ENCODE measurements around the gene TMIGD2. TPM values are rescaled to one million over a fixed set of nuclear protein-coding genes. Genes with fewer than 3 reads are reported as not detected.
"Not testable (repeated sequence)": the region's sequence is repeated elsewhere in the genome, so short reads cannot be mapped to it uniquely, and the experiment has no call there.

TMIGD2 gene
- total RNA-seq, 2 donors from 2014 or later: 4.6 to 5.1 TPM

DNA sequence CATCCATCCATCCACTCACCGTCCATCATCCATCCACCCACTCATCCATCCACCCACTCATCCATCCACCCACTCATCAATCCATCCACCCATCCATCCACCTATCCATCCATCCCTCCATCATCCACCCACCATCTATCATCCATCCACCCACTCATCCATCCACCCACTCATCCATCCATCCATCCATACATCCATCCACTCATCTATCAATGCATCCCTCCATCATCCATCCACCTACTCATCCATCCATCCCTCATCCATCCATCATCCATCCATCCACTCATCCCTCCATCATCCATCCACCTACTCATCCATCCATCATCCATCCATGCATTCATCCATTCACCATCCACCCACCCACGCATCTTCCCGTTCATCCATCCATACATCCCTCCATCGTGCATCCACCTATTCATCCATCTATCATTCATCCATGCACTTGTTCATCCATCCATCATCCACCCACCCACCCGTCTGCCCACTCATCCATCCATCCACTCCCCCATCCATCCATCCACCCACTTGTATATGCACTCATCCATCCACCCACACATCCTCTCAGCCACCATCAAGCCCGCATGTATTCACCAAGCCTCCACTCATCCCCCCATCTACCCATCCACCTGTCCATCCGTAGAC is 32.9 kb upstream of the TMIGD2 start:
- Mint-ChIP-seq H3K4me1 (ENCODE audit: low read depth in 2 of 2) (peaks cover 13 to 24% of the 10 kb centered on the region in 2 donors), H3K27ac (no peak overlapping the region), H3K27me3 (no peaks in the 10 kb centered on the region), H3K36me3 (no peaks in the 10 kb centered on the region), H3K9me3 (peaks cover 11% of the 10 kb centered on the region), H3K4me3 (no peak overlapping the region)
- ATAC-seq (no peak), DNase-seq (ENCODE audit: low spot score) (no peak)

DNA sequence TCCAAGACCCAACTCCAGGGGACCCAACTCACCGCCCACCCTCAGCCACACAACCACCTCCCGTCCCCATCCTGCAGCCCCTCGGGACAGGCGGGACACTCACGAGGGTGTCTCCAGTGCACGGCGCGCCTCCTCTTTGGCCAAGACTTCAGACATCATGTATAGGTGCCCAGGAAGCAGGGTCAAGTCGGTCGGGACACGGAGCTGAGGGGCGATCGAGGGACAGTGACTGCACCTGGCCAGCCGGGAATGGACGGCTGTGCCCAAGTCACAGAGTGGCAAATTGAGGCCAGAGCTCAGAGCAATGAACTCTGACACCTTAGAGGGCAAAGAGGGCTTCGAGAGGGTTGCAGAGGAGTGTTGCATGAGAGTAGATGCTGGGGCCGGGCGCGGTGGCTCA is 27.7 kb upstream of the TMIGD2 start:
- ATAC-seq: no peak
- Mint-ChIP-seq H3K4me3 (no peak overlapping the region), H3K27me3 (no peaks in the 10 kb centered on the region), H3K36me3 (no peaks in the 10 kb centered on the region), H3K4me1 (ENCODE audit: low read depth in 2 of 2) (peaks cover 10 to 28% of the 10 kb centered on the region in 2 donors), H3K27ac (no peak overlapping the region), H3K9me3 (peaks cover 8% of the 10 kb centered on the region)
- DNase-seq (ENCODE audit: low spot score): no peak

DNA sequence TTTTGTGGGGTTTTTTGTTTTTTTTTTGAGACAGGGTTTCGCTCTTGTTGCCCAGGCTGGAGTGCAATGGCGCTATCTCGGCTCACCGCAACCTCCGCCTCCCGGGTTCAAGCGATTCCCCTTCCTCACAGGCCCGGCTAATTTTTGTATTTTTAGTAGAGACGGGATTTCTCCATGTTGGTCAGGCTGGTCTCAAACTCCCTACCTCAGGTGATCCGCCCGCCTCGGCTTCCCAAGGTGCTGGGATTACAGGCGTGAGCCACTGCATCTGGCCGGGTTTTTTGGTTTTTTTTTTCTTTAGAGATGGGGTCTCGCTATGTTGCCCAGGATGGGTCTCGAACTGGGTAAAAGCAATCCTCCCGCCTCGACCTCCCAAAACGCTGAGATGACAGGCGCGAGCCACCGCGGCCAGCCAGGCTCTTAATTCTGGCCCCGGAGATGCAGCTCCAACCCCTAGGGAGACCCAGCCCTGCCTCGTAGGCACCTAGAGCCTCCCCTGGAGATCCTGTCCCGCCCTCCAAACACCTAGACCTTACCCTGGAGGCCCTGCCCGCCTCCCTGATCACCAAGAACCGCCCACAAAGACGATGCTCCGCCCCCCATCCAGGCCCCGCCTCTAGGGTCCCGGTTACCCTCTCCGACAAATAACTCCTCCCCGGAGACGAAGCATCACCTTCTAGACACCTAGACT is 26.9 kb upstream of the TMIGD2 start:
- H3K36me3 Mint-ChIP-seq; DNase-seq (ENCODE audit: low spot score); H3K9me3 Mint-ChIP-seq; H3K27me3 Mint-ChIP-seq; ATAC-seq: not testable (repeated sequence)
- peak overlapping the region; percentile 55 to 86 for H3K27ac Mint-ChIP-seq
- peaks cover 10 to 29% of the 10 kb centered on the region in 2 donors for H3K4me1 Mint-ChIP-seq (ENCODE audit: low read depth in 2 of 2)
- peak overlapping the region; percentile 82 for H3K4me3 Mint-ChIP-seq

DNA sequence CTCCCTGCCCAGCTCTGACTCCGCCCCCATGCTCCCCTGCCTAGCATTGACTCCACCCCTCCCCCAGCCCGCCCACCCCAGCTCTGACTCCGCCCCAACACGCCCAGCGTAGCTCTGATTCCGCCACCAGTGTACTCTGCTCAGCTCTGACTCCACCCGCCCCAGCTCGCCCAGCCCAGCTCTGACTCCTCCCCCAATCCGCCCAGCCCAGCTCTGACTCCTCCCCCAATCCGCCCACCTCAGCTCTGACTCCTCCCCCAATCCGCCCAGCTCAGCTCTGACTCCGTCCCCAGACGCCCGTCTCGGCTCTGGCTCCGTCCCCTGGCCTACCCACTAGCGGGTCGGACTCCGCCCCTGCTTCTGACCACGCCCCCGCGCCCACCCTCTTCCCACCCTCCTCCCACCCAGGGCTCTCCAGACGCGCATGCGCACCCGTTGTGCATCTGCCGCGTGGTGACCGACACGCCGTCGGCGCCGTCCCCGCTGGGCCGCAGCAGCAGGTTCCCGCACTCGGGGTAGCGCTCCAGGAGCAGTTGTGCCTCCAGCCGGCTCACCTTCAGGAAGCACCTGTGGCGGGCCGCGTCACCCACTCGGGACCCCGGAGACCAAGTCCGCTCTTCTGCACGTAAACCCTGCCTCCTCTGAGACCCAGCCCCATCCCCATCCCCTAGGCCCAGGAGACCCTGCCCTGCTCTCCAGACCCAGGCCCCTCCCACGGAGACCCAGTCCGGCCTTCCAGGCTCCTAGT is 26.2 kb upstream of the TMIGD2 start:
- H3K27me3 Mint-ChIP-seq: no peaks in the 10 kb centered on the region
- H3K9me3 Mint-ChIP-seq: no peaks in the 10 kb centered on the region
- DNase-seq (ENCODE audit: low spot score): peak; percentile 98
- H3K4me1 Mint-ChIP-seq (ENCODE audit: low read depth in 2 of 2): peaks cover 10 to 25% of the 10 kb centered on the region in 2 donors
- peak; percentile 93 to 95 for ATAC-seq
- H3K36me3 Mint-ChIP-seq: no peaks in the 10 kb centered on the region
- H3K4me3 Mint-ChIP-seq: peak overlapping the region; percentile 82
- H3K27ac Mint-ChIP-seq: peak overlapping the region; percentile 55 to 86

DNA sequence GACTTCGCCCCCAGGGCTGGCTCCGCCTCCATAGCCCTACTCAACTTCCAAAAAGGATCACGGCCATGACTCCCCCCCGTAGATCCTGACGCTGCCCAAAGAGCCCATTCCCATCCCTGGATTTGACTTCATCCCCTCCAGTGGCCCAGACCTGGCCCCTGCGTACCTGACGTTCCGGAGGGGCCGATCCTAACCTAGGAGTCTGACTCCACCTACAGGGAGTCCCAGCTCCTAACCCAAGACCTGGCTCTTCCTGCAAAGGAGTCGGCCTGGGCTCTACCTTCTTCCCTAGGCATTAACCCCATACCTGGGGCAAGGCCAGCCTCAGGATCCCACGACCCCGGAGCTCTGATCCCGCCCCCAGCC is 25.7 kb upstream of the TMIGD2 start:
- ATAC-seq: no peak
- Mint-ChIP-seq H3K36me3 (no peaks in the 10 kb centered on the region), H3K27ac (peak overlapping the region; percentile 55 to 86)

DNA sequence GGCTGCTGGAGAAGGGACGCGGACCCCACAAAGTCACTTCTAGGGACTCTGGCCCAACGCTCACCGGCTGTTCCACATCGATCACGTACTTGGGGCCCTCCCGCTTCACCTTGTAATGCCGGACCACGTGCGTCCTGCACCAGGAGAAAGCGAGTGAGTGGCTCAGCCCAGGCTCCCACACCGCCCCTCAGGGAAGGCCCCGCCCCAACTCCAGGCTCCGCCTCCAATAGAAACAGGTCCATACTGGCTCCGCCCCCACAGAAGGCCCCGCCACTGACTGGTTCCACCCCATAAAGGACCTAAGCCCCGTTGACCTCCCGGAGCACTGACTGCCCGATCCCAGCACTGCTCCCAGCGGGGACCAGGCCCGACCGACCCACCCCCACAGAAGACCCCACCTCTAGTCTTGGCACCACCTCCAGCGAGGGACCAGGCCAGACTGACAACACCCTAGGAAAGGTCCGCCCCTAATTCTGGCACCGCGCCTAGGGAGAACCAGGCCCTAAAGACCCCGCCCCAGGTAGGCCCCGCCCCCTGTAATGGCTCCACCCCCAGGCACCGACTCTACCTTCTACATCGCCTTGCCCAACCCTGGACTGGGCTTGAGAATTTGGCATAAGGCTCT is 25.2 kb upstream of the TMIGD2 start:
- no peaks in the 10 kb centered on the region for H3K36me3 Mint-ChIP-seq
- H3K9me3 Mint-ChIP-seq: no peaks in the 10 kb centered on the region
- peaks cover 10 to 25% of the 10 kb centered on the region in 2 donors for H3K4me1 Mint-ChIP-seq (ENCODE audit: low read depth in 2 of 2)
- H3K27ac Mint-ChIP-seq: peak overlapping the region in 1 of 2 donors; percentile 86
- no peaks in the 10 kb centered on the region for H3K27me3 Mint-ChIP-seq
- DNase-seq (ENCODE audit: low spot score) (peak; percentile 87), ATAC-seq (peak; percentile 25 to 71)
- H3K4me3 Mint-ChIP-seq: peak overlapping the region; percentile 82

More for the DNA sequence above, 25.7 kb upstream of the TMIGD2 start:
- H3K4me1 Mint-ChIP-seq (ENCODE audit: low read depth in 2 of 2): peaks cover 10 to 25% of the 10 kb centered on the region in 2 donors
- no peaks in the 10 kb centered on the region for H3K27me3 Mint-ChIP-seq
- DNase-seq (ENCODE audit: low spot score): no peak
- H3K9me3 Mint-ChIP-seq: no peaks in the 10 kb centered on the region
- peak overlapping the region; percentile 82 for H3K4me3 Mint-ChIP-seq

DNA sequence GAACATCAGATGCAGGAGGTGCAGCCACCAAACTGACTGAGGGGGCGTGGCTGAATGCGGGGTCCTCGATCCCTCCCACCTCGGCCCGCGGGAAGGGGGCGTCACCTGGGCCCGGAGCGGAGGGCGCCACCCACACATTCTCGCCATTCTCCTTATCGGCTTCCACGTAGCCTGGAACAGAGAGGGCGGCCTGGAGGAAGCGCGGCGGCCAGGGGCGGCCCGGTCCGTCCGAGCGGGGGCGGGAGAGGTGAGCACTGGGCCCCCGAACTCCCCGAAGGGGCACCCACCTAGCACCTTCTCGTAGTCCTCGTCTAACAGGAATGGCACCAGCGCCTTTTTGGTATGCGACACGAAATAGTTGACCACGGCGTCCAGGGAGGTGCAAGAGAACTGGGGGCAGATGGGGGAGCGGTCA is 24.7 kb upstream of the TMIGD2 start:
- no peaks in the 10 kb centered on the region for H3K36me3 Mint-ChIP-seq
- no peak overlapping the region for H3K27ac Mint-ChIP-seq
- peak overlapping the region; percentile 82 for H3K4me3 Mint-ChIP-seq
- DNase-seq (ENCODE audit: low spot score) (no peak), ATAC-seq (no peak)
- H3K4me1 Mint-ChIP-seq (ENCODE audit: low read depth in 2 of 2): peaks cover 10 to 25% of the 10 kb centered on the region in 2 donors
- no peaks in the 10 kb centered on the region for H3K9me3 Mint-ChIP-seq
- no peaks in the 10 kb centered on the region for H3K27me3 Mint-ChIP-seq

DNA sequence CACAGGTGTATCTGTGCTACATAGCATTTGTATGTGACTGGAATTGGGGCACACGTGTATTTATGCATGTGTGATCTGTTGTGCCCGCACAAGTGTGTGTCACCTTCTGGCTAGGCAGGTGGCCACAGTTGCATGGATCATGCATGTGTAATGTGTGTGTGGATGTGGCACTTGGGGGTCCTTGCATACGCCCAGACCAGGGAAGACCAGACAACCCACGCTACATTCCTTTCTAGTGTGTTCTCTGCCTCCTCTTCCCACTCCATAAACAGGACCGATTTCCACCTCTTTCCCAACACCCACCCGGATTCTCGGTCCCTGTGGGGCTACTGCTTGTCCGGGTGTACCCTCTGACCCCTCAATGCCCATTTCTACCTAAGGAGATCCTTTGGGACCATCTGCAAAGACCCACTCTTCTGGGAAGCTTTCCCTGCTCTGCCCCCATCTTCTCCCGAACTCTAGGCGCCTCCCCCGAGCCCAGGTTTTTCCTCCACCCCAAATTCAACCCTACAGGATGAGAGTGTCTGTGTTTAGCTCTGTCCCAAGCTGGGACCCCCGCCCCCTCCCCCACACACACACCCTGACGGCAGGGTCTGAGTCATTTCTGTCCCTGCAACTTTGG is 24.1 kb upstream of the TMIGD2 start:
- Mint-ChIP-seq H3K4me1 (ENCODE audit: low read depth in 2 of 2) (peaks cover 10 to 25% of the 10 kb centered on the region in 2 donors), H3K27me3 (no peaks in the 10 kb centered on the region), H3K9me3 (no peaks in the 10 kb centered on the region), H3K27ac (peak overlapping the region in 1 of 2 donors; percentile 57), H3K36me3 (no peaks in the 10 kb centered on the region), H3K4me3 (peak overlapping the region; percentile 82)
- no peak for ATAC-seq
- no peak for DNase-seq (ENCODE audit: low spot score)

DNA sequence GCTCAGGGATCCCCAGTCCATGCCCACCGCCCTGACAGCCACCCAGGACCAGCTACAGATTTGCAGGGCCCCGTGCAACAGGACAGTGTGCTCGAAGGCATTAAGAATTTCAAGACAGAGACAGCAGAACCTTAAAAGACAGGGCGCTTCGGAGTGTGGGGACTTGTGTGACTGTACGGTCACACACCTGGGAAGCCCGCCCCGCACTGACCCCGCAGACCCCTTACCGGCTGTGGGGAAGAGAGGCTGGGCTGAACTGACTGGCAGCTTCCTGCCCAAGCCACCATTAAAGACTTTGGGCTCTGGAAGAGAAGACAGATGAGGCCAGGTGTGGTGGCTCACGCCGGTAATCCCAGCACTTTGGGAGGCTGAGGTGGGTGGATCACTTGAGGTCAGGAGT is 22.0 kb upstream of the TMIGD2 start:
- no peak for DNase-seq (ENCODE audit: low spot score)
- H3K9me3 Mint-ChIP-seq: peaks cover 14% of the 10 kb centered on the region

DNA sequence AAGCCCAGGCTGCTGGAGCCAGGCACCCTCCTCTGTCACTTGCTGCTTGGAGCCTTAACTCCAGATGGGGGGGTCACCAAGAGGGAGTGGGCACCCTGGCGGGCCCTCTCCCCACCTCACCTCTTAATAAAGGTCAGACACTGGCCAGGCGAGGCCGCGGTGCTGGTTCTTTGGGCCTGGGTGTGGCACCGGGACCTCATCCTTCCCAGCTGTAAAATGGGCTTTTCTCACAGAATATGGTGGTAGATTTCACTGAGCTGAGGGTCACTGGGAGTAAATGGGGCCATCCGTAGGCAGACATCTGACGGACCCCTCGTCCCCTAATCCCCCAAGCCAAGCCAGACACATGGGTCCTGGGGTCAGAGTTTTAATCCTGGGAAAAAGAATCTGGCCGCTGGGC is 21.5 kb upstream of the TMIGD2 start:
- Mint-ChIP-seq H3K27me3 (no peaks in the 10 kb centered on the region), H3K9me3 (peaks cover 14% of the 10 kb centered on the region), H3K4me1 (ENCODE audit: low read depth in 2 of 2) (peaks cover 10 to 32% of the 10 kb centered on the region in 2 donors), H3K36me3 (peaks cover 5% of the 10 kb centered on the region), H3K4me3 (no peak overlapping the region), H3K27ac (no peak overlapping the region)
- DNase-seq (ENCODE audit: low spot score): no peak
- ATAC-seq: no peak

More for the DNA sequence above, 22.0 kb upstream of the TMIGD2 start:
- Mint-ChIP-seq H3K4me3 (no peak overlapping the region), H3K27ac (no peak overlapping the region), H3K27me3 (no peaks in the 10 kb centered on the region), H3K36me3 (peaks cover 4% of the 10 kb centered on the region), H3K4me1 (ENCODE audit: low read depth in 2 of 2) (peaks cover 10 to 32% of the 10 kb centered on the region in 2 donors)
- ATAC-seq: no peak

DNA sequence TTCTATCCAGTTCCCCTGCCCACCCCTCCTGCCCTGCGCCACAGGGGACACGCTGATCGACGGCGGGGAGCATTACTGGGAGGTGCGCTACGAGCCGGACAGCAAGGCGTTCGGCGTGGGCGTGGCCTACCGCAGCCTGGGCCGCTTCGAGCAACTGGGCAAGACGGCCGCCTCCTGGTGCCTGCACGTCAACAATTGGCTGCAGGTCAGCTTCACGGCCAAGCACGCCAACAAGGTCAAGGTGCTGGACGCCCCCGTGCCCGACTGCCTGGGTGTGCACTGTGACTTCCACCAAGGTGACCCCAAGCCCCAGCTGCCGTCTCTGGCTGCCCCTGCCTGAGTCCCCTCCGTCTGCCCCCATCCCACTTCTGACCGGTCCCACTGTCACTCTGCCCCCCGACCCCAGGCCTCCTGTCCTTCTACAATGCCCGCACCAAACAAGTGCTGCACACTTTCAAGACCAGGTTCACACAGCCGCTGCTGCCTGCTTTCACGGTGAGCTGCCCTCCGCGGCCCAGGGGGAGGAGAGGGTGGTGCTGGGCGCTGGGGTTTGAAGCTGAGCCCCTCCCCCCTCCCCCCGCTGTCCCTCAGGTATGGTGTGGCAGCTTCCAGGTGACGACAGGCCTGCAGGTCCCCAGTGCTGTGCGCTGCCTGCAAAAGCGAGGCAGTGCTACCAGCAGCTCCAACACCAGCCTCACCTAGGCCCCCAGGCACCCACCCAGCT is 20.9 kb upstream of the TMIGD2 start:
- H3K27me3 Mint-ChIP-seq: no peaks in the 10 kb centered on the region
- H3K4me1 Mint-ChIP-seq (ENCODE audit: low read depth in 2 of 2): peaks cover 10 to 29% of the 10 kb centered on the region in 2 donors
- no peak overlapping the region for H3K4me3 Mint-ChIP-seq
- H3K27ac Mint-ChIP-seq: no peak overlapping the region
- peaks cover 14% of the 10 kb centered on the region for H3K9me3 Mint-ChIP-seq
- peaks cover 5% of the 10 kb centered on the region for H3K36me3 Mint-ChIP-seq
- no peak for DNase-seq (ENCODE audit: low spot score)
- no peak for ATAC-seq

DNA sequence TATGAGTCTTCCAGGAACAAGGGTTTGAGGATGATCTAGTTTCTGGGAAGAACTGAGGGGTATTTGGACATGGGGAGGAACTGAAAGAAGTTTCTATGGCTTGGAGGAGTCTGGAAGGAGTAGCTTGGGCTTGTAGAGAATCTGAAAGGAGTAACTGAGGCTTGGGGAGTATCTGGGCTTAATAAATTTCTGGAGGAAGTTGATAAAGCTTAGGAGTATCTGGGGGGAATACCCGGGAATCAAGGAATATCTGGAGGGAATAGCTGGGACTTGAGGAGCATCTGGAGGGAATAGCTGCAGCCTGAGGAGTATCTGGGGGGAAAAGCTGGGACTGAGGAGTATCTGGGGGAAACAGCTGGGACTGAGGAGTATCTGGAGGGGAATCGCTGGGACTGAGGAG is 18.2 kb upstream of the TMIGD2 start:
- H3K27ac Mint-ChIP-seq: peak overlapping the region in 1 of 2 donors; percentile 0
- H3K4me3 Mint-ChIP-seq: no peak overlapping the region
- peaks cover 14% of the 10 kb centered on the region for H3K9me3 Mint-ChIP-seq
- ATAC-seq (no peak), DNase-seq (ENCODE audit: low spot score) (no peak)
- peaks cover 0 to 10% of the 10 kb centered on the region in 2 donors for H3K4me1 Mint-ChIP-seq (ENCODE audit: low read depth in 2 of 2)
- peaks cover 5% of the 10 kb centered on the region for H3K36me3 Mint-ChIP-seq
- no peaks in the 10 kb centered on the region for H3K27me3 Mint-ChIP-seq
